Natural killer cell (primary cell): ENCODE results near the gene MTIF3. TPM values are rescaled to one million over a fixed set of nuclear protein-coding genes. Genes with fewer than 3 reads are reported as not detected.

Experiments
- ATAC-seq, 3 donors: fragments of 150-1000 bp in 2 of 3; fragments of 200-7000 bp in 1 of 3; cut with Tn5 transposase; 1 replicate in 1 of 3; 2 replicates in 2 of 3; pipeline ENCODE4 v1.10.0; 2021; ENCODE audit warnings: mild to moderate bottlenecking in 2 of 3, moderate library complexity in 2 of 3
- DNase-seq, 2 donors: peaks; one replicate each; pipeline versions ENCODE4 v3.0.0 to v3.0.0-alpha.2; 2013 to 2021; ENCODE audit warnings: mixed read lengths in 1 of 2
- H3K27ac ChIP-seq: one replicate; pipeline ENCODE4 v1.5.1; 2013; ENCODE audit warnings: mild to moderate bottlenecking, low read length
- H3K27me3 ChIP-seq: one replicate; pipeline ENCODE4 v1.6.1; 2013; ENCODE audit warnings: low read length; ENCODE audit not compliant: control insufficient read depth, insufficient read depth
- H3K36me3 ChIP-seq: one replicate; pipeline ENCODE4 v1.6.1; 2013; ENCODE audit warnings: low read length; ENCODE audit not compliant: control insufficient read depth, insufficient read depth
- H3K4me1 ChIP-seq: one replicate; pipeline ENCODE4 v1.6.1; 2013; ENCODE audit warnings: low read length; ENCODE audit not compliant: control insufficient read depth, insufficient read depth
- H3K4me3 ChIP-seq: one replicate; pipeline ENCODE4 v1.5.1; 2013; ENCODE audit warnings: low read length
- H3K9me3 ChIP-seq: one replicate; pipeline ENCODE4 v1.6.1; 2013; ENCODE audit warnings: low read length; ENCODE audit not compliant: control insufficient read depth, insufficient read depth
- H3K27ac Mint-ChIP-seq, 2 donors: one replicate each; pipeline ENCODE4 v1.8.0; 2022; ENCODE audit warnings: mild to moderate bottlenecking in 2 of 2, mixed read lengths in 2 of 2, moderate library complexity in 1 of 2
- H3K27me3 Mint-ChIP-seq, 2 donors: one replicate each; pipeline ENCODE4 v1.8.0; 2022; ENCODE audit warnings: low read depth in 2 of 2, mixed read lengths in 2 of 2
- H3K36me3 Mint-ChIP-seq: one replicate; pipeline ENCODE4 v1.8.0; 2022; ENCODE audit warnings: mixed read lengths
- H3K4me1 Mint-ChIP-seq, 2 donors: one replicate each; pipeline ENCODE4 v1.8.0; 2022; ENCODE audit warnings: mixed read lengths in 2 of 2
- H3K4me3 Mint-ChIP-seq: one replicate; pipeline ENCODE4 v1.8.0; 2022; ENCODE audit warnings: mild to moderate bottlenecking, moderate library complexity, mixed read lengths
- H3K9me3 Mint-ChIP-seq, 2 donors: one replicate each; pipeline ENCODE4 v1.8.0; 2022; ENCODE audit warnings: mixed read lengths in 2 of 2
- WGBS: methylation state at CpG from one replicate; pipeline ENCODE4 v1.1.7; 2013; ENCODE audit warnings: missing lambda C conversion rate; ENCODE audit not compliant: insufficient coverage; 5-methylcytosine and 5-hydroxymethylcytosine counted together
- intact Hi-C: fragments of 100-400 bp; cut with micrococcal nuclease; formaldehyde crosslinking; loops from one replicate; pipeline ENCODE4 v1.14.2; 2022
- total RNA-seq, 4 donors: library from RNA; stranded (reverse); fragments of 120-200 nt in 1 of 4; gene quantifications; one replicate each; pipeline versions ENCODE4 v1.2.3 to v1.2.4, GENCODE V29; 2013 to 2022
- TF ChIP-seq, protein P1 (sequence below): fragments of 200-600 bp; IDR thresholded peaks from one replicate; pipeline ENCODE4 v1.8.0; 2022; ENCODE audit warnings: antibody characterized with exemption

Gene MTIF3
- total RNA-seq = 10 to 100 TPM; 30.2 to 56.6 (median 36.8) TPM
- 89.6 TPM for total RNA-seq (2013)

GRCh38 chr13:27449936-27450828 lies at the start of gene MTIF3:
TSS of gene MTIF3 (minus strand) at chr13:27450564. CDS start at chr13:27440448, 10,116 bp downstream.
- under 1% methylated on average over 80 of the region's 81 CpGs for WGBS
- Mint-ChIP-seq H3K9me3 (no peaks in the 10 kb centered on the region), H3K27ac (peak within 1 kb of the TSS; percentile 97 to 98), H3K36me3 (no peaks in the 10 kb centered on the region), H3K4me3 (peak within 1 kb of the TSS; percentile 95), H3K27me3 (no peaks in the 10 kb centered on the region), H3K4me1 (peaks cover 44 to 49% of the 10 kb centered on the region in 2 donors)
- Histone ChIP-seq H3K36me3 (no peaks in the 10 kb centered on the region), H3K27me3 (no peaks in the 10 kb centered on the region), H3K4me1 (peaks cover 20% of the 10 kb centered on the region), H3K4me3 (peak within 1 kb of the TSS; percentile 84), H3K9me3 (no peaks in the 10 kb centered on the region), H3K27ac (peak within 1 kb of the TSS; percentile 94)
- TF ChIP-seq, protein P1, sequence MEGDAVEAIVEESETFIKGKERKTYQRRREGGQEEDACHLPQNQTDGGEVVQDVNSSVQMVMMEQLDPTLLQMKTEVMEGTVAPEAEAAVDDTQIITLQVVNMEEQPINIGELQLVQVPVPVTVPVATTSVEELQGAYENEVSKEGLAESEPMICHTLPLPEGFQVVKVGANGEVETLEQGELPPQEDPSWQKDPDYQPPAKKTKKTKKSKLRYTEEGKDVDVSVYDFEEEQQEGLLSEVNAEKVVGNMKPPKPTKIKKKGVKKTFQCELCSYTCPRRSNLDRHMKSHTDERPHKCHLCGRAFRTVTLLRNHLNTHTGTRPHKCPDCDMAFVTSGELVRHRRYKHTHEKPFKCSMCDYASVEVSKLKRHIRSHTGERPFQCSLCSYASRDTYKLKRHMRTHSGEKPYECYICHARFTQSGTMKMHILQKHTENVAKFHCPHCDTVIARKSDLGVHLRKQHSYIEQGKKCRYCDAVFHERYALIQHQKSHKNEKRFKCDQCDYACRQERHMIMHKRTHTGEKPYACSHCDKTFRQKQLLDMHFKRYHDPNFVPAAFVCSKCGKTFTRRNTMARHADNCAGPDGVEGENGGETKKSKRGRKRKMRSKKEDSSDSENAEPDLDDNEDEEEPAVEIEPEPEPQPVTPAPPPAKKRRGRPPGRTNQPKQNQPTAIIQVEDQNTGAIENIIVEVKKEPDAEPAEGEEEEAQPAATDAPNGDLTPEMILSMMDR = no peak
- intact Hi-C loops = loop anchor here (1.0 to 10.0 kb wide), 5 partner anchors 24 to 689 kb away; partner anchors contain the start of genes POLR1D and RPL21
- DNase-seq (peak; percentile 87 to 99), ATAC-seq (peak; percentile 81 to 93 (median 83))

DNA sequence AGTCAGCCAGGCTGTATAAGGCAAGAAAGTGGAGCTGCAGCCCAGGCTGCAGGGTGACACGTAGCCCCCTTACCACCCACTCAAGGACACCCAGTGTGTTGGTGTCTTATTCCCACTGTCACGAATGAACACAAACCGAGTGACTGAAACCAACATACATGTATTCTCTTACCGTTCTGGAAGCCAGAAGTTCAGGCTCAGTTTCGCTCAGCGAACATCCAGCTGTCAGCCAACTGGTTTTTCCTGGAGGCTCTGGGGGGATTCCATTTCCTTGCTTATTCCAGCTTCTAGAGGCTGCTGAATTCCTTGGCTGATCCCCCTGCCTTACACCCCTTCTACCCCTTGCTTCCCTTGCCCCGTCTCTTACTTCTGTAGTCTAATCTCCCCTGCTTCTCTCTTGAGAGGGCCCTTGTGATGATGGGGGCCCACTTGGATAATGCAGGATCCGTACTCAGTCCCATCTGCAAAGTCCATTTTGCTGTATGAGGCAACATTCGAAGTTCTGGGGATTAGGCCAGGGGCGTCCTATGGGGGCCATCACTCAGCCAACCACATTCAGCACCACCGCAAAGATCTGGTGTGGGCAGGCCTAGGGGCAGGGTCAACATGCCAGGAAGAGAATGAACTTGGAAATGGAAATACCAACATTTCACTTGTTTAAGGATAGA lies 47.3 kb upstream of the MTIF3 start:
- Histone ChIP-seq H3K9me3 (no peaks in the 10 kb centered on the region), H3K27ac (no peak overlapping the region), H3K36me3 (no peaks in the 10 kb centered on the region), H3K27me3 (no peaks in the 10 kb centered on the region), H3K4me3 (no peak overlapping the region), H3K4me1 (no peaks in the 10 kb centered on the region)
- intact Hi-C loops = no loop called here
- no peak overlapping the region for H3K4me3 Mint-ChIP-seq
- H3K27me3 Mint-ChIP-seq = peaks cover 0 to 4% of the 10 kb centered on the region in 2 donors
- no peaks in the 10 kb centered on the region for H3K4me1 Mint-ChIP-seq
- no peak for DNase-seq
- H3K27ac Mint-ChIP-seq = no peak overlapping the region
- ATAC-seq = no peak
- 94% methylated on average over 10 of the region's 11 CpGs for WGBS
- TF ChIP-seq, protein P1 = no peak
- H3K9me3 Mint-ChIP-seq = no peaks in the 10 kb centered on the region
- H3K36me3 Mint-ChIP-seq = no peaks in the 10 kb centered on the region

DNA sequence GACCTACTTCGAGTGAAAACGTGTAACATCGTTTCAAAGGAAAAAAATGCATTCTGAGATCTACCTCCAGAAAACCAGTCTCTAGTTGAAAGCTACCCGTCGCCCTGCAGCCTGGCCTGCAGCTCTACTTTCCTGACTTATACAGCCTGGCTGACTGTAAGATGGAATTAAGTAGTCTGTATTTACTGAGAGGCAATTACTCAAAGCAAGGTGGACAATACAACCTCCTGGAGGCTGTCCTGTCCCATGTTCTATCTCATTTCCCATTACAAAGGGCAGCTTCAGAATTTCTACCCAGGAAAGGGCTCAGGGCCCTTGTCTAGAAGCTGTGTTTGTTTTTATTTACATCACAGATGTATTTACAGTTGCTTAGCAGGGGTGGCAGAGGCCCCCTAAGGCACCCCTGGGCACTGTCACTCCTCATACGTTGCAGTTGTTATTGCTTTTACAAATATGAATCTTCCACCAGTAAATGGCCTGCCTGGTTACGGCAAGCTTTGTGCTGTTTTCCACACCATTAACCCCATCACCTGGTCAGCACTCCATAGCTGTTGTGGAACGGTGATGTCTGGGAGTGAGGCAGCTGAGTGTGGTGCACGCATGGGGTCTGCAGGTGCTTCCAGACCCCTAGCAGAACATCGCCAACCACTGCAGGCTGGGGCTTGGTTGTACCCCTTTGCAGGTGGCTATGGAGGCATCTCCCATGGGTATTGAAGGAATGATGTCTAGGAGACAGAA lies 46.3 kb upstream of the MTIF3 start:
- no peaks in the 10 kb centered on the region for H3K36me3 ChIP-seq
- H3K27ac ChIP-seq = no peak overlapping the region
- H3K9me3 Mint-ChIP-seq = no peaks in the 10 kb centered on the region
- no peak overlapping the region for H3K27ac Mint-ChIP-seq
- ATAC-seq (no peak), DNase-seq (no peak)
- intact Hi-C loops = no loop called here
- 81% methylated on average over 10 of the region's 10 CpGs for WGBS
- H3K27me3 ChIP-seq = no peaks in the 10 kb centered on the region
- no peaks in the 10 kb centered on the region for H3K9me3 ChIP-seq
- H3K27me3 Mint-ChIP-seq = peaks cover 0 to 3% of the 10 kb centered on the region in 2 donors
- TF ChIP-seq, protein P1 = no peak
- H3K4me3 ChIP-seq = no peak overlapping the region
- H3K4me1 Mint-ChIP-seq = no peaks in the 10 kb centered on the region
- no peak overlapping the region for H3K4me3 Mint-ChIP-seq
- no peaks in the 10 kb centered on the region for H3K36me3 Mint-ChIP-seq
- H3K4me1 ChIP-seq = no peaks in the 10 kb centered on the region
